NCI-H187 treated with DMSO at 0.1 percent for 48 hours (cell line): ENCODE results near the gene PPP1R14C.

Source experiments
- DNase-seq: peaks from one replicate; lab custom pipeline; 2025; lab: John Stamatoyannopoulos, UW

The PPP1R14C gene

GRCh38 chr6:150272264-150272975 lies 129.6 kb downstream of the PPP1R14C start:
- DNase-seq, result no peak

- no peak for DNase-seq
Observed at GRCh38 chr6:150272976-150273315, 130.1 kb downstream of the PPP1R14C start.

GRCh38 chr6:150273457-150274309 lies 130.8 kb downstream of the PPP1R14C start:
- no peak for DNase-seq

GRCh38 chr6:150275489-150275888 lies 132.6 kb downstream of the PPP1R14C start:
- no peak for DNase-seq

GRCh38 chr6:150276168-150276936 lies 133.5 kb downstream of the PPP1R14C start:
- DNase-seq, result no peak

- no peak for DNase-seq
Observed at GRCh38 chr6:150276937-150277742, 134.3 kb downstream of the PPP1R14C start.

GRCh38 chr6:150279533-150279932 lies 136.7 kb downstream of the PPP1R14C start:
- DNase-seq, result no peak

GRCh38 chr6:150280703-150281102 lies 137.9 kb downstream of the PPP1R14C start:
- DNase-seq, result no peak

GRCh38 chr6:150281767-150282166 lies 138.9 kb downstream of the PPP1R14C start:
- no peak for DNase-seq

GRCh38 chr6:150282806-150283205 lies 140.0 kb downstream of the PPP1R14C start:
- no peak for DNase-seq

- DNase-seq, result no peak
Observed at GRCh38 chr6:150286460-150286859, 143.6 kb downstream of the PPP1R14C start.

- no peak for DNase-seq
Observed at GRCh38 chr6:150286912-150287311, 144.1 kb downstream of the PPP1R14C start.

GRCh38 chr6:150288456-150288855 lies 145.6 kb downstream of the PPP1R14C start:
- DNase-seq, result no peak

- DNase-seq, result no peak
Observed at GRCh38 chr6:150289454-150290071, 146.7 kb downstream of the PPP1R14C start.

GRCh38 chr6:150290429-150290828 lies 147.6 kb downstream of the PPP1R14C start:
- no peak for DNase-seq

- DNase-seq, result no peak
Observed at GRCh38 chr6:150291968-150292710, 149.3 kb downstream of the PPP1R14C start.

GRCh38 chr6:150293019-150293418 lies 150.2 kb downstream of the PPP1R14C start:
- DNase-seq, result no peak

GRCh38 chr6:150293423-150294173 lies 150.8 kb downstream of the PPP1R14C start:
- no peak for DNase-seq

GRCh38 chr6:150296890-150297289 lies 154.0 kb downstream of the PPP1R14C start:
- no peak for DNase-seq
